ENCODE data around the gene ENPP3.
"Not testable (repeated sequence)": the region's sequence is repeated elsewhere in the genome, so short reads cannot be mapped to it uniquely, and the experiment has no call there.

Gene ENPP3

DNA sequence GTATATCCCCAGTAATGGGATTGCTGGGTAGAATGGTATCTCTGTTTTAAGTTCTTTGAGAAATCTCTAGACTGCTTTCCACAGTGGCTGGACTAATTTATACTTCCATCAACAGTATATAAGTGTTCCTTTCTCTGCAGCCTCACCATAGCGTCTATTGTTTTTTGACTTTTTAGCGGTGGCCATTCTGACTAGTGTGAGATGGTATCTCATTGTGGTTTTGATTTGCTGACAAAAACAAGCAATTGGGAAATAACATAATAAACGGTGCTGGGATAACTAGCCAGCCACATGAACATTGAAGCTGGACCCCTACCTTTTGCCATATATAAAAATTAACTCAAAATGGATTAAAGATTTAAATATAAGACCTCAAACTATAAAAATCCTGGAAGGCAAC, 49.9 kb downstream of the ENPP3 start:
- DNase-seq = peak; percentile 29

GRCh38 chr6:131688286-131688685, 51.2 kb downstream of the ENPP3 start:
- DNase-seq = peak; percentile 65

- no peak for DNase-seq
These were observed 54.9 kb downstream of the ENPP3 start for GRCh38 chr6:131692031-131692430.

DNA sequence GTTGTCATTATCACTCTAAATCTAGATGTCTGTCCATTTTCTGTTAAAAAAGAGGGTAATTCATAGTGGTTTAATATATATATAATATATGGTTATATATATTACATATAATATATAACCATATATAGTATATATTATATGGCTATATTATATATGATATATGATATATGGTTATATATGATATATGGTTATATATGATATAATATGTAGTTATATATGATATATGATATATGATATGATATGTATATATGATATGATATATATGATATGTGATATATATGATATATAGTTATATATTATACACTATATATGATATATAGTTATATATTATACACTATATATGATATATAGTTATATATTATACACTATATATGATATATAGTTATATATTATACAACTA, 55.5 kb downstream of the ENPP3 start:
- no peak for DNase-seq

GRCh38 chr6:131693384-131693783, 56.3 kb downstream of the ENPP3 start:
- DNase-seq = no peak

GRCh38 chr6:131694832-131695426, 57.8 kb downstream of the ENPP3 start:
- peak; percentile 63 for DNase-seq

- DNase-seq = no peak
These were observed 59.9 kb downstream of the ENPP3 start for GRCh38 chr6:131696956-131697355.

- not testable (repeated sequence) for DNase-seq
These were observed 63.7 kb downstream of the ENPP3 start for GRCh38 chr6:131700851-131701250.

GRCh38 chr6:131703905-131704304, 66.8 kb downstream of the ENPP3 start:
- DNase-seq = not testable (repeated sequence)

GRCh38 chr6:131710917-131711316, 73.8 kb downstream of the ENPP3 start, which contains the start of gene CTAGE9:
TSS of gene CTAGE9 (minus strand) at chr6:131711017. CDS start at chr6:131711017, 0 bp downstream.
- DNase-seq = not testable (repeated sequence)

DNA sequence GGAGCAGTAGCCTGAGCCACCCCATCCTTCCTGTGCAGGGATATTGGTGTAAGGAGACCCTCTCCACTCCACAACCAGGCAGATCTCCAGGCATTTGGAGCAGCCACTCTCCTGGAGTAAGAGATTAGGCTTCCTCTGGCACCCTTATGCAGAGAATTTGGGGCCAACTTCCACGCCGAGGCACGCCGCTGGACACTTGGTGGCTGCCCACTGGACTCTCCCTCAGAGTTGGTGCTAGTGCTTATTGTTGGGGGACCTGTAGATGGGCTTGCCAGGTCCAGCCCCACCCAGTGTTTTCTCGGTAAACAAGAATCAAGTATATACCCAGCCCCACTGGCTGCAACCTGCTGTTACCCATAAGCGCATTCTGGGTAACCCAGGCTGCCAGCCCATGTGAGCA, 78.5 kb downstream of the ENPP3 start:
- DNase-seq = not testable (repeated sequence)

DNA sequence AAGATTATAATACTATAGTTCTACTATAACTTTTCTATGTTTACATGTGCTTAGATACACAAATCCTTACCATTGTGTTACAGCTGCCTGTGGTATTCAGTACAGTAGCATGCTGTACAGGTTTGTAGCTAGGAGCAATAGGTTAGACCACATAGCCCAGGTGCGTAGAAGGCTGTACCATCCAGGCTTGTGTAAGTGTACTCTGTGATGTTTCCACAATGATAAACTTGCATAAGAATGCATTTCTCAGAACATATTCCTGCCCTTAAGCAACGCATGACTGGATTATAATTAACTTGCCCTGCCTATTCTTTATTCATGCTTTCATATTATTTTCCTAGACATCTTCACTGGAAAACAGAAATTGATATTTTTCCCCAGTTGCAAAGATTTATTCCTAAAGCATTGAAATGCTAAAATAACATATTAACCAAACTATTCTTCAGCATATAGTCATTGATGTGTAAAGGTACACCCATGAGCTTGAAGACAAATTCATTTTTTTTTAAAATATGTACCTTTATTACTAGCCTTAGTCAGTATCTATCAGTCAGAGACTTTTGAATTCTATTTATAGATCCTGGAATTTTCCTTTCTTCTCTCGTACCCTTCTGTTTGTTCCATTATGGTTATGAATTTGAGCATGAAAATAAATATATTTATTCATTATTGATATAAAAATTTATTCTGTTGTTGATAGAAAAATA, 80.9 kb downstream of the ENPP3 start:
- DNase-seq = no peak

DNA sequence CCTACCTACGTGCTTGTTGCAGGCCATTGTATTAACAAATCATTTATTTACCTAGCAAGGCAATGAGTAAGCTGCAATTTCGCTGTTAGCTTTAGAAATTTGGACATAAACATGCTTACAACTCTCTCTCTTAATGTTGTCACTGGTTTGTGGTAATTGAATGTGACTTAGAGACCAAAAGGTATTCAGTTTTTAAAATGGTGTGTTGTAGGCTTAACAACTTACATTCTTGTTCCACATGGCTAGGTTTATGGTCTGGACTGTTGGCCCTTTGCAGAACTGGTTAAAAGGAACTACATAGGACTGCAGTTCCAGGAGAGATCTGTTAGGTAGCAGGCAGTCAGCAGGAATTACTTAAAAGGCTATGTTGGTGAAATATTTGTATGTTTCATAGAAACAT, 84.1 kb downstream of the ENPP3 start:
- DNase-seq = no peak

DNA sequence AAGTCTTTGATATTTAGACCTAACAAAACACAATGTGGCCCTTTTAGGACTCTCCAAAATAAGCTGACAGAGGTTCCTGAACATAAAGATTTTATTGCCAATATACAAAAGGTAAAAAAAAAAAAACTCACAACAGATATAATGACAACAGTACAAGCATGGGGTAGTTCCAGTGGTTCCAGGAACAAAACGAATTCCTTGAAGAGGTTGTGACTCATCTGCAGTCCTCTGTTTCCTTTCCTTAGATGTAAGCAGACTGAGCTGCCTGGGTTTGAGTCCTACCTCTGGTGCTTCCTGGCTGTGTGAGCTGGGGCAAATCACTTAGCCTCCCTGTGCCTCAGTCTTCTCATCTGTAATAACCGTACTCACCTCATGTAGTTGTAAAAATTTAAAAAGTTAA, 87.0 kb downstream of the ENPP3 start:
- no peak for DNase-seq

- no peak for DNase-seq
These were observed 90.4 kb downstream of the ENPP3 start for GRCh38 chr6:131727467-131727866.

DNA sequence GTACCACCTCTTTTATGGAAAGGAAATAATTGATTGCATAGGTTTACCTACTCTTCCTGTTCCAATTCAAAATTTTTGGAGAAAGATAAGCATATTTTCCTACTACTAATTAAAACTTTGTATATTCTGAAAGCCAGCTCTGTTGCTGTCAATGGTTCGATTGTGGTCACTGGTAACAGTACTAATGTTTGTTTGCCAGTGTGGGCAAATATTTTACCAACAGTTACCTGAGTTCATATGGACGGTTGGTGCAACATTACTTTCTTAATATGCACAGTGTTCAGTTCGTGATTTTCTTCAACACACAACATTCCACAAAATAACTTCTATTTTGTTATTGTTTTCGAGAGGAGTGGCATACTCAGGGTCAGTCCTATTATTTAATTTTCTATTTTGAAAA, 90.8 kb downstream of the ENPP3 start:
- no peak for DNase-seq

DNA sequence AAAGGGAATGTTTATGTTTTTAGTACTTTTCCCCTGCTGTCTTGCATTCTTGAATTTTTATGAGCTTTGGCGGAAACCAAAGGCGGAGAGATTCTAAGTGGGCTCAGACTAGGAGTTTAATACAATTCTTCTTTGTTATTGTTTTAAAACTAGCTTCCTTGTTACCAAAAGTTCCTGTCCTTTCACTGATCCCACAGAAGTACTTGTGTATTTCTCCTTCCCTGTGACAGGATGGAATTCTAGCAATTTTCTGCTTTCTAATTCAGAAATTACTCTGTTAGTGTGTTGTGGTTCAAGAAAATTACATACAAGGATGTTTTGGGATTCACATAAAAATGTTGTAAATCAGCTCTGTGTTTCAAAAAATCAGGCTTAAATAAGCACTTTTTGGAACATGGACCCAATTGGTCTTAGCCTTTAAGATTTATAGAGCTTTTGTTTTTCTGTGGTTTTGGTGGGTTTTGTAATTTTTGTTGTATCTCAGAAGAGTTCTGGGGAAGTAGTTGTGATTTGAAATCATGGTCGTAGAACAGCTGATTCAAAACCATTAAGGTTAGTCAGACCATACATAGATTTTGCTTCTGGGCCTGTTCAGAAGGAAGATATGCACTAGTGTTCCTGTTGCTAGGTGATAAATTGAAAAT, 91.3 kb downstream of the ENPP3 start:
- DNase-seq = peak; percentile 6

DNA sequence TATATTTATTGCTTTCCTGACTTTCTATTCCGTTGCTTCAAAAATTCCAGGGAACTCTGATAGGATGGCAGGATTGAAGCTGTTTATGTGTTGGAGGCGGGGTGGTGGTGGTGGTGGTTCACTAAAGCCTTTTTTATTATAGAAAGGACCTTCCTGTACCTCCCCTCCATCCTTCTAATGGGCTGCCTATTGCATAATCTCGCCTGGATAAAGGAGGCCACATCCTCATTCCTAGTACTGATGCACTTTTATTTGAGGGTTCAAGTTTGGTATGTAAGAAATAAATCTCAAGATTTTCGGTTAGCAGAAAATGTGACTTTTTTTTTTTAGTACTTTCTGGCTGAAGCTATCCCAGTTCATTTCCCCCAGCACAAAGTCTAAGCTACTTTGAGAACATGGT, 92.4 kb downstream of the ENPP3 start:
- no peak for DNase-seq

- DNase-seq = no peak
These were observed 93.2 kb downstream of the ENPP3 start for GRCh38 chr6:131730264-131730663.

DNA sequence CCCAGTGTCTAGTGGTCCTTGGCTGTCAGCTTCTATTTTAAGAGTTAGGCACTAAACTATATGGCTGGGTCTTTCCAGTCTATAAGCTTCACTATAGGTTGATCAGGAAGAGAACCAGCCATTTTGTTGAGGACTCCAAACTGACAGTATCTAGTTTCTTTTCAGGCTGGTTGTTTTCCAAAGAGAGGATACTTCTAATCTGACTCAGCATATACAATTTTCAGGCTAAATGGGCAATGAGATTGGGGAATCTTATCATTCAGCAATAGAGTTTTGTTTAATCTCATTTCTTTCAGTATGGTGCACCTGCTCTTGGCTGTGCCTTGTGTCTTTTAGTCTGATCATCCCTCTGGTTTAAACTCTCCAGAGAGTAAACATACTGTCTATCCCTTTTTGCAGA, 94.1 kb downstream of the ENPP3 start:
- DNase-seq = no peak

DNA sequence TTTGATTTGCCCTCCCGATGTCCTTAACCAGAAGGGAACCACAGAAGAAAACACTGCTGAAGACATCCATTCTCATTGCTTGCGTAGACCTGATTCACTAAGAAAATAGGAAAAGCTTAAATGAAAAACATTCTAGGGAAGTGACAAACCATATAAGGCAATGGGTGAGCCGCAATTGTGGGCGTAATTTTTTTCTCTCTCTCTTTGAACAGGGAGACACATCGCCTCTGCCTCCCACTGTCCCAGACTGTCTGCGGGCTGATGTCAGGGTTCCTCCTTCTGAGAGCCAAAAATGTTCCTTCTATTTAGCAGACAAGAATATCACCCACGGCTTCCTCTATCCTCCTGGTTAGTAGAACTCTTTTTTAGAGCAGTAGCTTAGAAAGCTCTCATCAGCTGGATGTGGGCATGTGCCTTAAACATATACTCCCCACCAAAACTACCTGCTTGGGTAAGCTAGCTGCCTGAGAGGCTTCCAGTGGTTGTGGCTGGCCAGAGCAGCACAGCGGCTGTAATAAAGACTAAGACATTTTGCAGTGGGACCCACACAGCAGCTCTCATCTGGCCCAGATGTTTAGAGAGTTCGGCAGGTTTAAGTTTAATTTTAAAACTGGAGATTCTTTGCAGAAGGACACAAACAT, 96.4 kb downstream of the ENPP3 start:
- no peak for DNase-seq

- DNase-seq = no peak
These were observed 99.0 kb downstream of the ENPP3 start for GRCh38 chr6:131736003-131736596.

DNA sequence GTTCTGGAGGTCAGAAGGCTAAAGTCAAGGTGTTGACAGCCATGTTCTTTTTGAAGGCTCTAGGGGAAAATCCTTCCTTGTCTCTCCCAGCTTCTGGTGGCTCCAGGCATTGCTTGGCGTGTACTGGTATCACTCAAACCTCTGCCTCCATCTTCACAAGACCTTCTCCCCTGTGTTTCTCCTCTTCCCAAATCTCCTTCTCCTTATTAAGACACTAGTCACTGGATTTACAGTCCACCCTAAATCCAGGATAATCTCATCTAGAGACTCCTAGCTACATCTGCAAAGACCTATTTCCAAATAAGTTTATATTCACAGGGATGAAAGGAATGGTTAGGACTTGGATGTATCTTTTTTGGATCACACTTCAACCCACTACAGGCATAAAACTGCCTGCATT, 99.7 kb downstream of the ENPP3 start:
- DNase-seq = no peak

Measured in activated CD4-positive, alpha-beta T cell treated with anti-CD3 and anti-CD28 coated beads, Interleukin-2, Interleukin-6, amounts not matched to agents 100 ng/mL and 50 ng/mL, durations not matched to agents 16 hours and 8 hours (primary cell).